ENCODE measurements around the gene UGT1A8.
"Not testable (repeated sequence)": the region's sequence is repeated elsewhere in the genome, so short reads cannot be mapped to it uniquely, and the experiment has no call there.

Gene UGT1A8

DNA sequence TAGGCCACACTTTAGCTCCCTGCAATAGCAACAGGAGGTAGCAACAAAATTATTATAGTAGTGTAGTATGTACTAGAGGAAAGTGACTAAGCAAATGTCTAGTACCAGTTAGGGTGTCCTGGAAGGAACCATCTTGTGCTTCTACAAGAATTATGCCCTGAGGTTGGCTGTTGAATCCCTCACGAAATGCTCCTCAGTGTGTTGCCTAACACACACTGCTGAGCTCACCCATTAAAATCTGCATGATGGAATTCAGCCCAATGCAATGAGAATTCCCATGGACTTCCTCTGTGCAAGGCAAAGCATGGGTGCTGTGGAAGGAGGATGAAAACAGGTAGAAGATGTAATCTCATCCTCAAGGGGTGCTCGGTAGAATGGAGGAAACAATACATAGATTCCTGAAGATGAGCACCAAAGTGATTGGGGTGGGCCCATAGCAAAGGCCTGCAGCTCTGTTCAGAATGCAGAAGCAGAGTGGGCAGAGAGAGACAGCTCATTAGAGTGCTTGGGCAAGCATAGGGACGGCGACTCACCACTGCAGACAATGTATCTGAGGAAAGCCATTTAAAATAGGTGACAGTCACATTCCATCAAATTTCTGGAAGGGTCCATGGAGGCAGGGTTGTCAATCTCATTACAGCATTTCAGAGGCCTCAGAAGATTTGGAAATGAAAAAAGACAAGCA is 63.1 kb downstream of the UGT1A8 start:
- no peak for DNase-seq (ENCODE audit: low read depth)
- no peak overlapping the region for H3K4me3 ChIP-seq (ENCODE audit: low read depth, low read length)

- DNase-seq (ENCODE audit: low read depth): no peak
- H3K4me3 ChIP-seq (ENCODE audit: low read depth, low read length): no peak within 1 kb of the TSS
Measured at GRCh38 chr2:233681521-233682099, 64.2 kb downstream of the UGT1A8 start, which contains the start of gene UGT1A7. TSS of gene UGT1A7 (plus strand) at chr2:233681901. CDS start at chr2:233681938, 37 bp downstream.

- no peak for DNase-seq (ENCODE audit: low read depth)
- no peak overlapping the region for H3K4me3 ChIP-seq (ENCODE audit: low read depth, low read length)
Measured at GRCh38 chr2:233684640-233685039, 67.2 kb downstream of the UGT1A8 start.

DNA sequence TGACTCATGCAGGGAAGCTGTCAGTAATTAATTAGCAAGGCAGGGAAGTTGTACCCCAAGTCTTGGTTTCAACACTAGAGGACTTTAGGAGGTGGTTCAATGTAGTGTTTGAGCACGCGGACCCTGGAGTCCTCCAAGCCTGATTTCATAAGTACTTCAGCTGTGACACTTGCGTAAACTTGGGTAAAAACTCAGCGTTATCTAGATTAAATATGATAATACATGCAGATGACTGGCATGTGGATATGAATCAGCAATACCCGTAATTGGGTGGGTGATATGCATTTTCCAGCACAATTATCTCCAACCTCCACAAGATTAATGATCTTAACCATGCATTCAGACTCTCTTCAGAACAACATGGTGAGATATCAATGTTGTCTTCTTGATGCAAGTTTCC is 69.5 kb downstream of the UGT1A8 start:
- no peak overlapping the region for H3K4me3 ChIP-seq (ENCODE audit: low read depth, low read length)
- no peak for DNase-seq (ENCODE audit: low read depth)

DNA sequence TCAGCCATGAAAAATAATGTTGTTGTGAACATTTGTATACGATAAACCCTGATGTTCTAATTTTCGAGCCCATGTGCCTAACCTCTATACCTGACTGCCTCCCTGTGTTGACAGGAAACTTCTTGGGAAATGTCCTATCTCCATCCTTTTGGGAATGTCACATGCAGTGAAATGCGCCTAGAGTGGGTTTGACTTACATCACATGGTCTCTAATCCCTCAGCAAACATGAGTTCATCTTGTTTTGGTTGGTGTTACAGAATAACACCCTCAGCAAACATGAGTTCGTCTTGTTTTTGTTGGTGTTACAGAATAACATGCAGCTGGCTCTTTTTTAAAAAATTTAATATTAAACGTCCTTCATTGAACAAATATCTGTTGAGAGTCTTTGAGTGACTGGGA is 70.9 kb downstream of the UGT1A8 start:
- DNase-seq (ENCODE audit: low read depth): no peak
- H3K4me3 ChIP-seq (ENCODE audit: low read depth, low read length): no peak overlapping the region

- no peak overlapping the region for H3K4me3 ChIP-seq (ENCODE audit: low read depth, low read length)
- DNase-seq (ENCODE audit: low read depth): no peak
Measured at GRCh38 chr2:233689031-233689430, 71.6 kb downstream of the UGT1A8 start.

DNA sequence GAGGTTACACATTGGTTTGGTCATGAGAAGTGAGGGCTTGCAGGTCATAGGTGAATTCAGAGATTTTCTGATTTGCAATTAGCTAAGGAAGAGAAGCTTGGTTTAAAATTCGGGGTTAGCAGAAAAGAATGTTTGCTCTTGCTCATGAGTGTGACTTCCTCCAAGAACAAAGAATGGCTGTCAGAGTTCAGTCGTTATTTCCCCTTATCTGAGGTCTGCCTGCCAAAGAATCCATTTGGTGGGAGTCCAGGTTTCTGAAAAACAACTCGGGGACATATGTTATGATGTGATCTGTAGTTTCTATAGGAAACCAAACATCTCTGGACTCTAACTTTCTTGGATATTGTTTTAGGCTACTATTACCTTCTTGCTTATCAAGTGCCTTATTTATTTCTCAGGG is 72.1 kb downstream of the UGT1A8 start:
- DNase-seq (ENCODE audit: low read depth): no peak
- H3K4me3 ChIP-seq (ENCODE audit: low read depth, low read length): no peak overlapping the region

DNA sequence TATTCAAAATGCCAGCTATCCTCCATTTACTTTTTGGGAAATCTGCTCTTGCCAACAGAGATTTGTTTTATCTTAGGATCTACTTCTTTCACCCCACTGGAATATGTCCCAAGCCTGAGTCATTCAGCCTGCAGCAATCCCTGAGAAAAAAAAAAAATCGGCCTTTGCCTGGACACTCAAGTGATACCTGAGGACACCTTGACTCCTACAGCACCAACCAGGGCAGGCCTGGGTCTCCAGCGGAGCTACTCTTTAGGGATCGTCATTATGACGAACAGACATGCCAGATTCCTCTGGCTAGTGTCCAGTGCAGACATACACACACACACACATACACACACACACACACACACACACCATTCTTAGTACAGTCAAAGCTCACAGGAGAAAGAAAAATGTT is 73.0 kb downstream of the UGT1A8 start:
- H3K4me3 ChIP-seq (ENCODE audit: low read depth, low read length): no peak overlapping the region
- no peak for DNase-seq (ENCODE audit: low read depth)

- no peak overlapping the region for H3K4me3 ChIP-seq (ENCODE audit: low read depth, low read length)
- DNase-seq (ENCODE audit: low read depth): no peak
Measured at GRCh38 chr2:233691443-233692433, 74.3 kb downstream of the UGT1A8 start.

GRCh38 chr2:233692648-233693047 is 75.2 kb downstream of the UGT1A8 start, which contains the start of gene UGT1A6:
TSS of gene UGT1A6 (plus strand) at chr2:233692890. CDS start at chr2:233693005, 115 bp downstream.
- no peak within 1 kb of the TSS for H3K4me3 ChIP-seq (ENCODE audit: low read depth, low read length)
- DNase-seq (ENCODE audit: low read depth): no peak

DNA sequence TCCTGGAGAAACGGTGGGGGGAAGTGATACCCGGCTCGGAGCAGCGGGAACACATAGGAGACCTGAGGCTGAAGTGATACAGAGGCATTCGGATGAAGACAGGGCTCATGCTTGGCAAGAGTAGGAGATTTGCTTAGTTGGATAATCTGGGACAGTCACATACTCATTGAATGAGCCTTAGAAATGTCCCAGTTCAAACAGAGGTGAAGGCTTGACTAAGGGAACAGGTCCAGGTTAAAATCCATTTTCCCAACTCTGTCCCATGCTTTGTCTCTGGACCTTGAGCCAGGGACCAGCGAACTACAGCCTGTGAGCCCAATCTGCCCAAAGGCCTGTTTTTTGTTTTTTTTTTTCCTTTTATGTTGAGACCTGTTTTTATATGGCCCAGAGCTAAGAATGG is 76.5 kb downstream of the UGT1A8 start:
- no peak for DNase-seq (ENCODE audit: low read depth)
- no peak overlapping the region for H3K4me3 ChIP-seq (ENCODE audit: low read depth, low read length)

GRCh38 chr2:233698740-233699139 is 81.3 kb downstream of the UGT1A8 start:
- no peak overlapping the region for H3K4me3 ChIP-seq (ENCODE audit: low read depth, low read length)
- DNase-seq (ENCODE audit: low read depth): no peak

DNA sequence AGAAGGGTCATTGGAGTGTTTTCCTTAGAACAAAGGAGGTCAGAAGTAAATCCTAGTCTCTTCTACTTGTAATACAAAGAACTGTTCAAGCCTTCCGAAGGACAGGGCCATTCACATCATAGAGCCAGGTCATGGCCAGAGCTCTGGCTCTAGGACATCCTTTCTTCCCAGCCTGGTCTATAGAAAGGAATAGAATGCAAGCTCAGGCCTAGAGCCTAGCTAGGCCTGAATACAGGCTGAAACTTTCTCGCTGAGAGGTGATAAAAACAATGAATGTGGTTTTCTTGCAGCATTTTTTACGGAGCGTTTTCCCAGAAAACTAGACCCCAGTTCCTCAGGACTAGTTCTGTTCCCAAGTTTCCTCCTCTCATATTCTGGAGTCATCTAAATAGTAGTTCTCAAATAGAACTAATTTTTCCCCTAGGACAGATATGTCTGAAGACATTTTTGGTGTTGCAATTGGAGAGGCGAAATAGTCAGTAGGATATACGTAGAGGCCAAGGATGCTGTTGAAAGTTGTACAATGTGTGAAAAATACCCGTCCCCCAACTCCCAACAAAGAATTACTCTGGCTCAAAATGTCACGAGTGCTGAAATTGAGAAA is 82.1 kb downstream of the UGT1A8 start:
- no peak overlapping the region for H3K4me3 ChIP-seq (ENCODE audit: low read depth, low read length)
- DNase-seq (ENCODE audit: low read depth): no peak

GRCh38 chr2:233700028-233700635 is 82.7 kb downstream of the UGT1A8 start:
- no peak for DNase-seq (ENCODE audit: low read depth)
- no peak overlapping the region for H3K4me3 ChIP-seq (ENCODE audit: low read depth, low read length)

DNA sequence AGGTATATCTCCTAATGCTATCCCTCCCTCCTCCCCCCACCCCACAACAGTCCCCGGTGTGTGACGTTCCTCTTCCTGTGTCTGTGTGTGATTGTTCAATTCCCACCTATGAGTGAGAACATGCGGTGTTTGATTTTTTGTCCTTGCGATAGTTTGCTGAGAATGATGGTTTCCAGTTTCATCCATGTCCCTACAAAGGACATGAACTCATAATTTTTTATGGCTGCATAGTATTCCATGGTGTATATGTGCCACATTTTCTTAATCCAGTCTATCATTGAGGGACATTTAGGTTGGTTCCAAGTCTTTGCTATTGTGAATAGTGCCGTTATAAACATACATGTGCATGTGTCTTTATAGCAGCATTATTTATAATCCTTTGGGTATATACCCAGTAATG is 83.4 kb downstream of the UGT1A8 start:
- not testable (repeated sequence) for DNase-seq (ENCODE audit: low read depth); H3K4me3 ChIP-seq (ENCODE audit: low read depth, low read length)

GRCh38 chr2:233702238-233702637 is 84.8 kb downstream of the UGT1A8 start:
- DNase-seq (ENCODE audit: low read depth): no peak
- H3K4me3 ChIP-seq (ENCODE audit: low read depth, low read length): no peak overlapping the region

- no peak overlapping the region for H3K4me3 ChIP-seq (ENCODE audit: low read depth, low read length)
- DNase-seq (ENCODE audit: low read depth): no peak
Measured at GRCh38 chr2:233705911-233706506, 88.6 kb downstream of the UGT1A8 start.

DNA sequence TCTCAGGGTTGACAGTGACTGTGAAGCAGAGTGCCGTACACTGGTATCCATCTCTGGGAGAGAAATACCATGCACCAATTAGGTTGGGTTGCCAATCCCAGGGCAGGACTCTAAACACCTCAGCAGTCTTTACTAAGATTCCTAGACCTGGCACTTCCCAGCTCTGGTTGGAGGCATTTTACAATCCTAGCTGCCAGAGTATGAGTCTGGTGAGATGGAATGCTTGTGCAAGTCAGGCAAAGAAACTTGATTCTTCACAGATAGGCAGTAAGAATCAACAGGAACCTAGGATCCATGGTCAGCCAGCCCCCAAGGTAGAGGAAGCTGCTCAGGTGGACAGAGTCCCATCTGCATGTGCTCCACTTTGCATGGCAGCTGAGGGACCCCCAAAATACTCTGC is 89.3 kb downstream of the UGT1A8 start:
- peak; percentile 3 for DNase-seq (ENCODE audit: low read depth)
- H3K4me3 ChIP-seq (ENCODE audit: low read depth, low read length): no peak overlapping the region

Measured in skeletal muscle cell (primary cell).